HepG2 (cell line): Measurements from ENCODE around the gene SLC25A48. TPM values are rescaled to one million over a fixed set of nuclear protein-coding genes. Genes with fewer than 3 reads are reported as not detected.

Experiments used
- GABPA ChIP-seq, 2 experiments: IDR thresholded peaks; 2 replicates each; pipeline ENCODE4 v1.6.1; 2011 to 2016; ENCODE audit warnings: low read depth in 2 of 2, low read length in 1 of 2, missing biosample characterization in 1 of 2, missing genetic modification characterization in 1 of 2
- GFI1 ChIP-seq: sonication (generic); formaldehyde crosslinking; IDR thresholded peaks from 2 replicates; pipeline ENCODE4 v1.5.0; 2020; ENCODE audit warnings: missing genetic modification reagents, mild to moderate bottlenecking, borderline replicate concordance
- HOXA7 ChIP-seq: sonication (generic); formaldehyde crosslinking; IDR thresholded peaks from 2 replicates; pipeline ENCODE4 v1.8.1; 2022; ENCODE audit warnings: mild to moderate bottlenecking, missing genetic modification reagents, moderate library complexity
- PCBP1 ChIP-seq: fragments of 200-400 bp; formaldehyde crosslinking; IDR thresholded peaks from 2 replicates; pipeline ENCODE4 v1.6.1; 2017; ENCODE audit warnings: mild to moderate bottlenecking, low read depth, low read length, borderline replicate concordance
- PRPF4 ChIP-seq: fragments of 200-400 bp; formaldehyde crosslinking; IDR thresholded peaks from 2 replicates; pipeline ENCODE4 v1.6.1; 2016; ENCODE audit warnings: low read length, low read depth; ENCODE audit not compliant: poor library complexity, severe bottlenecking
- SIN3B ChIP-seq: fragments of 150-350 bp; IDR thresholded peaks from 2 replicates; pipeline ENCODE4 v1.6.1; 2014; ENCODE audit warnings: low read length
- SNAI1 ChIP-seq: sonication (generic); formaldehyde crosslinking; IDR thresholded peaks from 2 replicates; pipeline ENCODE4 v1.5.0; 2020; ENCODE audit warnings: mild to moderate bottlenecking, missing genetic modification reagents, borderline replicate concordance
- ZFP37 ChIP-seq: sonication (generic); formaldehyde crosslinking; IDR thresholded peaks from 2 replicates; pipeline ENCODE4 v1.4.0; 2020; ENCODE audit warnings: missing genetic modification reagents, borderline replicate concordance
- ZNF430 ChIP-seq: sonication (generic); formaldehyde crosslinking; IDR thresholded peaks from 2 replicates; pipeline ENCODE4 v1.9.0; 2021; ENCODE audit warnings: mild to moderate bottlenecking, missing genetic modification reagents
- ZNF747 ChIP-seq: sonication (generic); formaldehyde crosslinking; IDR thresholded peaks from 2 replicates; pipeline ENCODE4 v1.8.1; 2023; ENCODE audit warnings: missing genetic modification reagents, mild to moderate bottlenecking, borderline replicate concordance
- ZNF775 ChIP-seq: sonication (generic); formaldehyde crosslinking; IDR thresholded peaks from 2 replicates; pipeline ENCODE4 v1.4.0; 2020; ENCODE audit warnings: missing genetic modification reagents, mild to moderate bottlenecking, moderate library complexity, borderline replicate concordance
- ZNF878 ChIP-seq: sonication (generic); formaldehyde crosslinking; IDR thresholded peaks from 2 replicates; pipeline ENCODE4 v1.8.1; 2023; ENCODE audit warnings: mild to moderate bottlenecking, missing genetic modification reagents, moderate library complexity
- polyA plus RNA-seq, 8 experiments: library from polyadenylated mRNA; depleted of rRNA in 3 of 8; stranded (reverse) in 7 of 8; unstranded in 1 of 8; fragments of >200 nt; fragmentation: Illumina TruSeq in 4 of 8; extraction: Trizol in 4 of 8; gene quantifications; 2 replicates each; pipeline versions ENCODE4 v1.2.1 to v1.2.3, GENCODE V29; 2011 to 2016; ENCODE audit warnings: low read depth in 4 of 8, missing spikeins in 1 of 8, mixed read lengths in 1 of 8; ENCODE audit not compliant: insufficient read depth in 1 of 8
- total RNA-seq, 5 experiments: library from RNA; depleted of rRNA; stranded (reverse); fragments of >200 nt; fragmentation: Illumina TruSeq; extraction: Trizol; gene quantifications; 2 replicates each; pipeline ENCODE4 v1.2.3, GENCODE V29; 2016; ENCODE audit warnings: low read depth in 1 of 5
- TF ChIP-seq, protein P1 (sequence below): sonication (generic); formaldehyde crosslinking; IDR thresholded peaks from 2 replicates; pipeline ENCODE4 v1.5.1; 2020; ENCODE audit warnings: missing genetic modification reagents, mild to moderate bottlenecking, borderline replicate concordance
- TF ChIP-seq, protein P2 (sequence below): sonication (generic); formaldehyde crosslinking; IDR thresholded peaks from 2 replicates; pipeline ENCODE4 v1.5.0; 2020; ENCODE audit warnings: mild to moderate bottlenecking, low read depth, missing genetic modification reagents, borderline replicate concordance
- TF ChIP-seq, protein P3 (sequence below): IDR thresholded peaks from 2 replicates; pipeline ENCODE4 v1.6.1; 2012; ENCODE audit warnings: low read depth, low read length, improper control_type of control experiment
- TF ChIP-seq, protein P4 (sequence below): sonication (generic); formaldehyde crosslinking; IDR thresholded peaks from 2 replicates; pipeline ENCODE4 v1.5.0; 2020; ENCODE audit warnings: missing genetic modification reagents
- TF ChIP-seq, protein P5 (sequence below): sonication (generic); formaldehyde crosslinking; IDR thresholded peaks from 2 replicates; pipeline ENCODE4 v1.8.0; 2022; ENCODE audit warnings: mild to moderate bottlenecking, missing genetic modification reagents, borderline replicate concordance
- TF ChIP-seq, protein P6 (sequence below): sonication (generic); formaldehyde crosslinking; IDR thresholded peaks from 2 replicates; pipeline ENCODE4 v1.4.0; 2020; ENCODE audit warnings: mild to moderate bottlenecking, missing genetic modification reagents

SLC25A48 gene
- total and polyA plus RNA-seq, 2 of the 13 experiments (the other 11 are each of a cell fraction or from before 2014, with no cell fraction given) = 0.17 to 4.5 TPM

DNA sequence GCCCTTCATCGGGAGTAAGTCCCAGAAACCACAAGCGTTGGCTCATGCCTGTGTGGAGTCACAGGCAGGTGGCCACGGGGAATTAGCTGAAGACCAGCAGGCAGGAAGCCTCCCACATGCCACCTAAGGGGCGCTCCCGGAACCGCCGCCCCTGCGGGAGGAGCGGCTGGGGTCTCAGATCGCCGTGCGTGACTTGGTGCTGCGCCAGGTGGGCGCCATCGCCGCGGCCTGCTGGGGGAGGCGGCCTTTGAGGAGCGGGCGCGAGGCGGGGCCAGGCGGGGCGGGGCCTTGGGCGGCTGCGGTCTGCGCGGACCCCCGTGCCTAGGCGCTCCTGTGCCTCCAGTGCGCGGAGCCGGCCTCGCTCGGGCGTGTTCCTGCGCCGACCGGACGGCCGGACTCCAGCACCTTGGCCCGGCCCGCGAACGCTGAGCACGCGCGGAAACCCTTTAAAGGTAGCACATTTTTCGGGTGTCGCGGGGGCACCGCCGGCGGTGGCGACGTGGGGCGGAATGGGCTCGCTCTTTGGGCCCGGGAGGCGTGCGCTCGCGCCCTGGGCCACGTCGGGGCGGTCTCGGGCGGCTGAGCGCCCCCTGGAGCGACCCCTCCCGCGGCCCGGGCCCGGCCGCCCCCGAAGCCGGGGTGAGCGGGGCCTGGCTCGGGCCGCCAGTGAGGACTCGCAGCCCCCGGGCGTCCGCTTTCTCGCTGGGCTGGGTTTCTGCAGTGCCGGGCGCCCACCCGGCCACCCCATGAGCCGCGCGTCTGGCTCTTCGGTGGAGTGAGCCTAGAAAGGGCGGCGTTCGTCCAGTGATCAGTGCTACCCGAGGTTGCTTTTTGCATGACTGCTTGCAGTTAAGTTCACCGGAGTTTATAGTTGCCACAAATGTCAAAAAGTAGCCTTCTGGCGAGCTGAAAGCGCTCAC lies 95.8 kb downstream of the SLC25A48 start (continued):
- TF ChIP-seq ZNF775 (CRISPR knock-in tag) = no peak
- TF ChIP-seq, protein P1, sequence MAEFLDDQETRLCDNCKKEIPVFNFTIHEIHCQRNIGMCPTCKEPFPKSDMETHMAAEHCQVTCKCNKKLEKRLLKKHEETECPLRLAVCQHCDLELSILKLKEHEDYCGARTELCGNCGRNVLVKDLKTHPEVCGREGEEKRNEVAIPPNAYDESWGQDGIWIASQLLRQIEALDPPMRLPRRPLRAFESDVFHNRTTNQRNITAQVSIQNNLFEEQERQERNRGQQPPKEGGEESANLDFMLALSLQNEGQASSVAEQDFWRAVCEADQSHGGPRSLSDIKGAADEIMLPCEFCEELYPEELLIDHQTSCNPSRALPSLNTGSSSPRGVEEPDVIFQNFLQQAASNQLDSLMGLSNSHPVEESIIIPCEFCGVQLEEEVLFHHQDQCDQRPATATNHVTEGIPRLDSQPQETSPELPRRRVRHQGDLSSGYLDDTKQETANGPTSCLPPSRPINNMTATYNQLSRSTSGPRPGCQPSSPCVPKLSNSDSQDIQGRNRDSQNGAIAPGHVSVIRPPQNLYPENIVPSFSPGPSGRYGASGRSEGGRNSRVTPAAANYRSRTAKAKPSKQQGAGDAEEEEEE = no peak
- TF ChIP-seq HOXA7 (CRISPR knock-in tag) = no peak
- TF ChIP-seq PRPF4 = no peak
- no peak for TF ChIP-seq ZFP37 (CRISPR knock-in tag)
- TF ChIP-seq SIN3B = no peak
- TF ChIP-seq, protein P2, sequence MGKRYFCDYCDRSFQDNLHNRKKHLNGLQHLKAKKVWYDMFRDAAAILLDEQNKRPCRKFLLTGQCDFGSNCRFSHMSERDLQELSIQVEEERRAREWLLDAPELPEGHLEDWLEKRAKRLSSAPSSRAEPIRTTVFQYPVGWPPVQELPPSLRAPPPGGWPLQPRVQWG (CRISPR knock-in tag) = no peak
- TF ChIP-seq GFI1 (CRISPR knock-in tag) = no peak; the same call in 1 of the 2 replicates
- TF ChIP-seq, protein P3, sequence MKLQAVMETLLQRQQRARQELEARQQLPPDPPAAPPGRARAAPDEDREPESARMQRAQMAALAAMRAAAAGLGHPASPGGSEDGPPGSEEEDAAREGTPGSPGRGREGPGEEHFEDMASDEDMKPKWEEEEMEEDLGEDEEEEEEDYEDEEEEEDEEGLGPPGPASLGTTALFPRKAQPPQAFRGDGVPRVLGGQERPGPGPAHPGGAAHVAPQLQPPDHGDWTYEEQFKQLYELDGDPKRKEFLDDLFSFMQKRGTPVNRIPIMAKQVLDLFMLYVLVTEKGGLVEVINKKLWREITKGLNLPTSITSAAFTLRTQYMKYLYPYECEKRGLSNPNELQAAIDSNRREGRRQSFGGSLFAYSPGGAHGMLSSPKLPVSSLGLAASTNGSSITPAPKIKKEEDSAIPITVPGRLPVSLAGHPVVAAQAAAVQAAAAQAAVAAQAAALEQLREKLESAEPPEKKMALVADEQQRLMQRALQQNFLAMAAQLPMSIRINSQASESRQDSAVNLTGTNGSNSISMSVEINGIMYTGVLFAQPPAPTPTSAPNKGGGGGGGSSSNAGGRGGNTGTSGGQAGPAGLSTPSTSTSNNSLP = no peak
- TF ChIP-seq SNAI1 (CRISPR knock-in tag) = no peak
- TF ChIP-seq, protein P4, sequence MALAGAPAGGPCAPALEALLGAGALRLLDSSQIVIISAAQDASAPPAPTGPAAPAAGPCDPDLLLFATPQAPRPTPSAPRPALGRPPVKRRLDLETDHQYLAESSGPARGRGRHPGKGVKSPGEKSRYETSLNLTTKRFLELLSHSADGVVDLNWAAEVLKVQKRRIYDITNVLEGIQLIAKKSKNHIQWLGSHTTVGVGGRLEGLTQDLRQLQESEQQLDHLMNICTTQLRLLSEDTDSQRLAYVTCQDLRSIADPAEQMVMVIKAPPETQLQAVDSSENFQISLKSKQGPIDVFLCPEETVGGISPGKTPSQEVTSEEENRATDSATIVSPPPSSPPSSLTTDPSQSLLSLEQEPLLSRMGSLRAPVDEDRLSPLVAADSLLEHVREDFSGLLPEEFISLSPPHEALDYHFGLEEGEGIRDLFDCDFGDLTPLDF (CRISPR knock-in tag) = no peak
- TF ChIP-seq PCBP1 = no peak
- peak; percentile 56; the same call in 1 of the 2 replicates for TF ChIP-seq ZNF430 (CRISPR knock-in tag)
- TF ChIP-seq, protein P5, sequence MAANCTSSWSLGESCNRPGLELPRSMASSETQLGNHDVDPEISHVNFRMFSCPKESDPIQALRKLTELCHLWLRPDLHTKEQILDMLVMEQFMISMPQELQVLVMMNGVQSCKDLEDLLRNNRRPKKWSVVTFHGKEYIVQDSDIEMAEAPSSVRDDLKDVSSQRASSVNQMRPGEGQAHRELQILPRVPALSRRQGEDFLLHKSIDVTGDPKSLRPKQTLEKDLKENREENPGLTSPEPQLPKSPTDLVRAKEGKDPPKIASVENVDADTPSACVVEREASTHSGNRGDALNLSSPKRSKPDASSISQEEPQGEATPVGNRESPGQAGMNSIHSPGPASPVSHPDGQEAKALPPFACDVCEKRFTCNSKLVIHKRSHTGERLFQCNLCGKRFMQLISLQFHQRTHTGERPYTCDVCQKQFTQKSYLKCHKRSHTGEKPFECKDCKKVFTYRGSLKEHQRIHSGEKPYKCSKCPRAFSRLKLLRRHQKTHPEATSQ = 0 out of 2 replicates have a peak, but pooled peaks have one; percentile 38
- no peak for TF ChIP-seq ZNF878 (CRISPR knock-in tag)
- TF ChIP-seq, protein P6, sequence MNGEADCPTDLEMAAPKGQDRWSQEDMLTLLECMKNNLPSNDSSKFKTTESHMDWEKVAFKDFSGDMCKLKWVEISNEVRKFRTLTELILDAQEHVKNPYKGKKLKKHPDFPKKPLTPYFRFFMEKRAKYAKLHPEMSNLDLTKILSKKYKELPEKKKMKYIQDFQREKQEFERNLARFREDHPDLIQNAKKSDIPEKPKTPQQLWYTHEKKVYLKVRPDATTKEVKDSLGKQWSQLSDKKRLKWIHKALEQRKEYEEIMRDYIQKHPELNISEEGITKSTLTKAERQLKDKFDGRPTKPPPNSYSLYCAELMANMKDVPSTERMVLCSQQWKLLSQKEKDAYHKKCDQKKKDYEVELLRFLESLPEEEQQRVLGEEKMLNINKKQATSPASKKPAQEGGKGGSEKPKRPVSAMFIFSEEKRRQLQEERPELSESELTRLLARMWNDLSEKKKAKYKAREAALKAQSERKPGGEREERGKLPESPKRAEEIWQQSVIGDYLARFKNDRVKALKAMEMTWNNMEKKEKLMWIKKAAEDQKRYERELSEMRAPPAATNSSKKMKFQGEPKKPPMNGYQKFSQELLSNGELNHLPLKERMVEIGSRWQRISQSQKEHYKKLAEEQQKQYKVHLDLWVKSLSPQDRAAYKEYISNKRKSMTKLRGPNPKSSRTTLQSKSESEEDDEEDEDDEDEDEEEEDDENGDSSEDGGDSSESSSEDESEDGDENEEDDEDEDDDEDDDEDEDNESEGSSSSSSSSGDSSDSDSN (CRISPR knock-in tag) = peak; percentile 67; the same call in 1 of the 2 replicates
- TF ChIP-seq ZNF747 = no peak
- no peak for TF ChIP-seq GABPA (IDR thresholded peaks at IDR 0.05; ENCODE audit: low read depth, low read length)
- TF ChIP-seq GABPA (CRISPR knock-in tag; IDR thresholded peaks at IDR 0.05; ENCODE audit: low read depth) = no peak
